ENCODE measurements around the gene RXYLT1.

DNA sequence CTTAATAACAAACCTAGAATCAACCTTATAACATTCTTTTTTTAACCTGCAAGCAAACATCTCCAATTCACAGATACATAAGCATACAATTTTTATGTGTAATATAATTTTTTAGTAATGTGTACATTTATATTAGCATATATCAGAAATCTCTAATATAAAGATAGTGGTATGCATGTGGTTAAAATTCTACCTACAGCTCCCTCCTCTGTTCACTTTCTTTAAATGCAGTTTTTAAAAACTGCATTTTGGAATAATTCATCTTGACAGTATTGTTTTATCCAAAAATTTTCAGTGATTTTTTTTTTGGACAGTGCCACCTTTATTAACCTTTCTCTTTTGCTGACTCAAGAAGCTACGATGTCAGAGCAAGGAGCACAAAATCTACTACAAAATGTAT is 13.2 kb upstream of the RXYLT1 start:
- TF ChIP-seq CTCF (IDR thresholded peaks at IDR 0.05; ENCODE audit: insufficient read depth, low read length, poor library complexity, severe bottlenecking) (no peak), EZH2phosphoT487 (conservative IDR thresholded peaks at IDR 0.05; ENCODE audit: low read length) (no peak)
